Measurements from ENCODE around the gene RASD2.

RASD2 gene

DNA sequence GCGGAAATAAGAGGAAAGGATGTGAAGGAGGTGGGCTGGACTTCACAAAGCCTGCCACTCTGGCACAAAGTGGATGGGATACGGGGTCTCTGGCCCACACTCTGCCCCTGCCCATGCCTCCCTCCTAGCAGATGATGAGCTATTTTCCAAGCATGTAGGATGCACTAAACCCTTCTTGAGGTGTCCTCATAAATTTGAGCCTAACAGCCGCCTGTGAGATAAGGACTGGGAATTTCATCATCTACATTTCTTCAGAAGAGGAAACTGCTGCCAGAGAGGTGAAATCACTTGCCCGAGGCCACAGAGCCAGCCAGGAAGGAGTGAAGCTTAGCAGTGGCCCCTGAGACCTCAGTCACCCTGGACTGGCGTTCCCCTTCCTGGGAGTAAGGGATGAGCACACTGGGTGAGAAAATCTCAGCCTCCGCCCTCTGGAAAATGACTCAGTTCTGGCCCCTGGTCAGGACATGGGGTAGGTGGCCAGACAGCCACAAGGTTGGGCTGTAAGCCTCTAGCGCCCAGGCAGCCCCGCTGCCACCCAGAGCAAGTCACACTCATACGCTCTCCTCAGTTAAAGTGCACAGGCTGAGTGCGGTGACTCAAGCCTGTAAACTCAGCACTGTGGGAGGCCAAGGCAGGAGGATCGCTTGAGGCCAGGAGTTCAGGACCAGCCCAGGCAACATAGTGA lies 48.6 kb downstream of the RASD2 start:
- no peak overlapping the region for H3K4me3 Mint-ChIP-seq
- no peaks in the 10 kb centered on the region for H3K9me3 Mint-ChIP-seq
- H3K27me3 Mint-ChIP-seq (ENCODE audit: low read depth) = no peaks in the 10 kb centered on the region
- no peaks in the 10 kb centered on the region for H3K36me3 Mint-ChIP-seq (ENCODE audit: low read depth)
- no peak overlapping the region for H3K27ac Mint-ChIP-seq
- no peaks in the 10 kb centered on the region for H3K4me1 Mint-ChIP-seq (ENCODE audit: low read depth)

DNA sequence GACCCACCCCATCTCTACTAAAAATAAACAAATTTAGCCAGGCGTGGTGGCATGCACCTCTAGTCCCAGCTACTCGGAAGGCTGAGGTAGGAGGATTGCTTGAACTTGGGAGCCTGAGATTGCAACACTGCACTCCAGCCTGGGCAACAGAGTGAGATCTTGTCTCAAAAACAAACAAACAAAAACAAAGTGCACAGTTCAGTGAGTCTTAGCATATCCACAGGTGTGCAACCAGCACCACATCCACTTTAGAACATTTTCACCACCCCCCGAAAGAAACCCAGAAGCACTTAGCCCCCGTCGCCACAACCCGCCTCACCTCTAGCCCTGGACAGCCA lies 49.1 kb downstream of the RASD2 start:
- Mint-ChIP-seq H3K27ac (no peak overlapping the region), H3K4me1 (ENCODE audit: low read depth) (no peaks in the 10 kb centered on the region), H3K9me3 (no peaks in the 10 kb centered on the region), H3K4me3 (no peak overlapping the region), H3K27me3 (ENCODE audit: low read depth) (peaks cover under 1% of the 10 kb centered on the region), H3K36me3 (ENCODE audit: low read depth) (no peaks in the 10 kb centered on the region)

DNA sequence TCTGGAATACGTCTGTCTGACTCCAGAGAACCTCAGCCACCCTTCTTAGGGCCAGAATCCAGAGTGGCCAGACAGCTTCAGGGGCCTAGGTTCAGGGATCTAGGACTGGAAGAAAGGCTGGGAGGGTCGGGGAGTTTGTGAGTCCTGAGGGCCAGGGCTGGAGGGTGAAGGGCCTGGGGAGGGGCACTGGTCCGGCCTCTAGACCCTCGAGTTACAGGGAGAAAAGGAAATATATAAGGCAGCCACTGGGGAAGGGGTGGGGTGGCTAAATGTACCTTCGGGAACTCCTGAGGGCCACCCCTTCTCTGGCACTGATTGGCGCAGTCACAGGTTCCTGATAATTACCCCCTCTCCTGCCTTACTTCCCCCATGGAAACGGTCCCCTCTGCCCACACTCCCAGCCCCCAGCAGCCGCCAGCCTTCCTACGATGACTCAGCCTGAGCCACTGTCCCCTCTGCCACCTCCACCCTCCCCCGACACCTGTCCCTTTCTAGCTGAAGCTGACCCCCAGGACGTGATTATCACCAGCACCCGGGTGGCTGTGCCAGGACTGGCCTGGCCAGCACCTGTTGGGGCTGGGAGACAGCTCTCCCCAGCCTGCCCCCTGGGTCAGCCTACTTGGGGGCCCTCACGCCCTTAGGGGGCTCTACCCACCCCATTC lies 50.1 kb downstream of the RASD2 start:
- Mint-ChIP-seq H3K9me3 (no peaks in the 10 kb centered on the region), H3K27ac (no peak overlapping the region), H3K27me3 (ENCODE audit: low read depth) (peaks cover 4% of the 10 kb centered on the region), H3K4me1 (ENCODE audit: low read depth) (no peaks in the 10 kb centered on the region), H3K36me3 (ENCODE audit: low read depth) (no peaks in the 10 kb centered on the region), H3K4me3 (no peak overlapping the region)

DNA sequence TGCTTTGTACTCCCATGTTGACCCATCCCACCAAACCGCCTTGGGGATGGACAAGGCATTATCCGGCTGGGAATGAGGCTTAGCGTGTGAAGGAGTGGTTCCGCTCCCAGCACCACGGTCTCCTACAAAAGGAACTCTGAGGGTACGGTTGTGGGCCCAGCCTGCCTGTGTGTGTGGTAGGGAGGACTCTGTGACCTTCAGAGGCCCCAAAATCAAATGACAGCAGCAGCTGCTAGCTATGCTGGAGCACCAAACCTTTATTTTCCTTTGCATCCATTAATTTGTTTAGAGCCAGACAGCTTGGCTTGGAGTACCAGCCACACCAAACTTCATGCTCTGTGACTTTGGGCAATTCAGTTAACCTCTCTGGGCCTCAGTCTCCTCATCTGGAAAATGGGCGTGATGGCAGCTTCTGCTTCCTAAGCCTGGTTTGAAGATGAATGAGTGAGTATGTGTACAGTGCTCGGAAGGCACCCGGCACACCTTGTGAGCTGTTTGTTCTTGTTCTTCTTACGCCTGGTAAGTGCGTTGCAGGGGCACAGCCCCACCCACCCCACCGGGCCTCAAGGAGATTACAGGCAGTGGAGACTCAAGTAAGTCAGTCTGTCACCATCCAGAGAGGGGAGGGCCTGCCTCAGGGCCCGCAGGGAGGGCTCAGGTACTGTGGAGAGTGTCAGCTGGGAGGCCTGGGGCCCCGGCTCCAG lies 51.2 kb downstream of the RASD2 start:
- Mint-ChIP-seq H3K4me1 (ENCODE audit: low read depth) (no peaks in the 10 kb centered on the region), H3K27me3 (ENCODE audit: low read depth) (peaks cover 4% of the 10 kb centered on the region), H3K36me3 (ENCODE audit: low read depth) (no peaks in the 10 kb centered on the region), H3K9me3 (no peaks in the 10 kb centered on the region), H3K27ac (no peak overlapping the region), H3K4me3 (no peak overlapping the region)

DNA sequence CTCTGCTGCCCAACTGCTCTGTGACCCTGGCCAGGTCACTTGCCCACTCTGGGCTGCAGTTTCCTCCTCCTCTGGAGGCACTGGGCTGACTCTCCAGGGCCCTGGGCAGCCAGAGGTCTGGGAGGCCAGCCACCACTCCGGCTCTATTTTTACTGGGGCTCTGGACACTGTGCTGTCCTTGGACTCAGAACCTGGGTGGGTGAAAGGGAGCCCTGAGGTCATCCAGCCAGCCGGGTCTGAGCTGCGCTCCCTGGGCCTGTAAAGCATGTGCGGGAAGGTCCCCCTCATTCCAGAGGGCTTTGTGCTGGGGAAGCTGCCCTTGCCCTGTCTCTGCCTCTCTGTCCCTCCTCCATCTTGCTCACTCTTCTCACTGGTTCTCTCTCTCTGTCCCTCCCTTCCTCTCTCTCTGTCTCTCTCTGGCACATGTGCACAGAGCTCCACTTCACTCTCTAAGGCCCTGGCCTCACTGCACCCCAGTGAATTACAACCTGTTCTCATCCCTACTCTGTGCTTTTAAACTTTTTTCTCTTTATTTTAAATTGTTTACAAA lies 51.9 kb downstream of the RASD2 start:
- H3K27me3 Mint-ChIP-seq (ENCODE audit: low read depth) = peaks cover 4% of the 10 kb centered on the region
- H3K4me1 Mint-ChIP-seq (ENCODE audit: low read depth) = no peaks in the 10 kb centered on the region
- H3K9me3 Mint-ChIP-seq = no peaks in the 10 kb centered on the region
- no peak overlapping the region for H3K27ac Mint-ChIP-seq
- H3K36me3 Mint-ChIP-seq (ENCODE audit: low read depth) = no peaks in the 10 kb centered on the region
- H3K4me3 Mint-ChIP-seq = no peak overlapping the region

DNA sequence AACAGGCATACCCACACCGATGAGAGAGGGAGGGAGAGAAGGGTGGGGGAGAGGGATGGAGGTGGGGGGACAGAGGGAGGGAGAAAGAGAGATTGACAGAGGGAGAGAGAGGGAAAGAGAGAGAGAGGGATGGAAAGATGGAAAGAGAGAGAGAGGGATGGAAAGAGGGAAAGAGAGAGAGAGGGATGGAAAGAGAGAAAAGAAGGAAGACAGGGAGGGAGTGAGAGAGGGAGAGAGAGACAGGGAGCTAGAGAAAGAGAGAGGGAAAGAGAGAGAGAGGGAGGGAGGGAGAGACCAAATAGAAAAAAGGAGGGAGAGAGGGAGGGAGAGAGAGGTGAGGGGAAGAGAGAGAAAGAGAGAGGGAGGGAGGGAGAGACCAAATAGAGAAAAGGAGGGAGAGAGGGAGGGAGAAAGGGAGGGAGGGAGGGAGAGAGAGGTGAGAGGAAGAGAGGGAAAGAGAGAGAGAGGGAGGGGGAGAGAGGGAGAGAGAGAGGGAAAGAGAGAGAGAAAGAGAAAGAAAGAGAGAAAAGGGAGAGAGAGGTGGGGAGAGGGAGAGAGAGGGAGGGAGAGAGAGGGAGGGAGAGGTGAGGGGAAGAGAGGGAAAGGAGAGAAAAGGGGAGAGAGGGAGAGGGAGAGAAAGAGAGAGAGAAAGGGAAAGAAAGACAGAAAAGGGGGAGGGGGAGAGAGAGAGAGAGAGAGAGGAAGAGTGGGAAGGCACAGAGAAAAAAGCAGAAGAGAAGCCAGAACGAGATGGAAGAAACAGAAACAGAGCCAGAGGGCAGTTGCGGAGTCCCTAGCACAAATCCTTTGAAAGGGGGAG lies 52.6 kb downstream of the RASD2 start:
- H3K27ac Mint-ChIP-seq = no peak overlapping the region
- H3K4me1 Mint-ChIP-seq (ENCODE audit: low read depth) = no peaks in the 10 kb centered on the region
- H3K36me3 Mint-ChIP-seq (ENCODE audit: low read depth) = no peaks in the 10 kb centered on the region
- no peak overlapping the region for H3K4me3 Mint-ChIP-seq
- peaks cover 4% of the 10 kb centered on the region for H3K27me3 Mint-ChIP-seq (ENCODE audit: low read depth)
- H3K9me3 Mint-ChIP-seq = no peaks in the 10 kb centered on the region

DNA sequence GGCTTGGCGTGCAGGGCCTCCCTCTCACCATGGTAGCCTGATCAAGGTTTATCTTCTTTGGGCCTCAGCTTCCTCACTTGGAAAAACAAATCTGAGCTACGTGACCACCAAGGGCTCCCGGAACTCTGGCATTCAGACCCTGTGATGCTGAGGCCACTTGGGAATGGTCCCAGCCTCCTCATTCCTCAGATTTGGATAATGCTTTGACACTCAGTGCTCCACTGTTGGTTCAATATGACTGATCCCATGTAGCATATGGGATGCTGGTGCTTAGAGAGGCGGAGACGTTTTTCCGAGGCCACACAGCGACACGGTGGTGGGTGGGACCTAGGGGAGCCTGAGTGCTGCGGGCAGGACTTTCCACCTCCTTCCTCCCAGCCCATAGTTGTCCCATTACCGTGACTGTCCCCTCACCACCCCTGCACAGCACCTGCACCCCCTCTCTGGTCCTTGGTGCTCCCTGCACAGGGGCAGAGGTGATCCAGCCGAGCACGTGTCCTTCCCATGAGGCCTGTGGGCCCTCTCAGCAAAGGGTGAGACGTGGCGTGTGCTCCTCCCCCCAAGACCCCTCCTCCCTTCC lies 53.4 kb downstream of the RASD2 start:
- Mint-ChIP-seq H3K4me3 (no peak overlapping the region), H3K36me3 (ENCODE audit: low read depth) (no peaks in the 10 kb centered on the region), H3K4me1 (ENCODE audit: low read depth) (no peaks in the 10 kb centered on the region), H3K27ac (no peak overlapping the region), H3K27me3 (ENCODE audit: low read depth) (peaks cover 4% of the 10 kb centered on the region), H3K9me3 (no peaks in the 10 kb centered on the region)

DNA sequence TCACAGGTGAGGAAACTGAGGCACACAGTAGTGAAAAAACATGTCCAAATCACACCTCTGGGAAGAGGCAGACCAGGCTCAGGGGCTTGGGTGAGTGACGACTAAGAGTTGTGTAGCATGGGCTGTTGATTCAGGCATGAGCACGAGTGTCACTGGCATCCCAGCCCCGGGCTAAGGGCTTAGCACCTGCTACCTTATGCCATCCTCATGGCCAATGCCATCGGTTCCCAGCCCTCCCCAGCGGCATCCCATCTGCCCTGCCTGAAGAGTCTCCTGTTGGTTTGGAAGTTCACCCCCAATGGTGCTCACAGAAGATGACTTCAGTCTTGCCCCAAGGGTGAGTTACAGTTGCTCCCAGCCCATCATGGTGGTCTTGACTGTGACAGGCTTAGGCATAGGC lies 54.1 kb downstream of the RASD2 start:
- H3K27me3 Mint-ChIP-seq (ENCODE audit: low read depth) = peaks cover 4% of the 10 kb centered on the region

DNA sequence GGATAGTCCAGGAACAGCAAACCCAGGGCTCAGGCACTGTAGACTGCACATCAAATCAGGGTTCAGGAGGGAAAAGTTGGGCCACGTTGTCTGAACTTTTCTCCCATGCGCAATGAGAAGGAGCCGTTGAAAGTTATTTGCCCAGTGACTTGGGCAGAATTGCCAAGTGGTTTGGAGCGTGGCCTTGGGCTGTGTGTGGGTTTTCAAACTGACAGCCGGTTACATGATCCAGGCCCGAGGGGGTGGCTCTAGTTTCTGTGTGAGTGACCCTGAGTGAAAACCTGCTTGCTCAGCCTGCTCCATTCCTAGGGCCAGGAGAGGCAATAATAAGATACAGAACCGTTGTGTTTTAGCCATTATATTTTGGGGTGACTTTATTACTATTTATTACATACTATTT lies 56.2 kb downstream of the RASD2 start:
- Mint-ChIP-seq H3K9me3 (no peaks in the 10 kb centered on the region), H3K36me3 (ENCODE audit: low read depth) (no peaks in the 10 kb centered on the region)

More for the DNA sequence above, 54.1 kb downstream of the RASD2 start:
- Mint-ChIP-seq H3K4me3 (no peak overlapping the region), H3K36me3 (ENCODE audit: low read depth) (no peaks in the 10 kb centered on the region), H3K4me1 (ENCODE audit: low read depth) (no peaks in the 10 kb centered on the region), H3K27ac (no peak overlapping the region), H3K9me3 (no peaks in the 10 kb centered on the region)

DNA sequence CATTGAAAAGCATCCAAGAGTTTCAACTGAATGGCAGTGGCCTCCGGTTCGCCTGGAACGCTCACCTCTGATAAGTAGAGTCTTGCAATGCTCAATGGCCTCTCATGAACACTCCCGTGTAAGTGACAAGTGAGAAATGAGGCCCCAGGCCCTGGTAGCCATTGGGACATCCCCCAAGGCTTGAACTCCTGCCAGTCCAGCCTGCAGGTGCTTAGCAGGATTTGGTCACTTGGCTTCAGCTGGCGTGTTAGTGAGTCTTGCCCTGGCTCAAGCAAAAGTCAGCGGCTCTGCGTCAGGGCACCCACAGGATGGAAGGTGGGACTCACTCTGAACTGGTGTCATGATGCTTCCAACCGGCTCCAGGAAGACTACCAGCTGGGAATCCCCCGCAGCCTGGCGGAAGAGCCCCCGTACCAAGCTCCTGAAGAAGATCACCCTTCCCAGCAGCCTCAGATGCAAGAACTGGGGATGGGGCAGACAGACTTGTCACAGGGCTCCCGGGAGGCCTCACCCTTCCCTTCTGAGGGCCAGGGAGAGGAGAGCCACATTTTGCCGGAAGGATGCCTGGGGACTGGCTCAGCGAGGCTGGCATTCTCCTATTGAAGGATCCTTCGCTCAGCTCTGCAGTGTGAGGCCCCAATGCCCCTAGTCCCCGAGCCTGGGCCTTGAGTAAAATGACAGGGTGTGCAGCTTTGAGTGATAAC lies 57.2 kb downstream of the RASD2 start:
- H3K27ac Mint-ChIP-seq = no peak overlapping the region
- no peaks in the 10 kb centered on the region for H3K9me3 Mint-ChIP-seq
- no peak overlapping the region for H3K4me3 Mint-ChIP-seq
- H3K4me1 Mint-ChIP-seq (ENCODE audit: low read depth) = no peaks in the 10 kb centered on the region
- no peaks in the 10 kb centered on the region for H3K36me3 Mint-ChIP-seq (ENCODE audit: low read depth)
- peaks cover 4% of the 10 kb centered on the region for H3K27me3 Mint-ChIP-seq (ENCODE audit: low read depth)

More for the DNA sequence above, 56.2 kb downstream of the RASD2 start:
- H3K27ac Mint-ChIP-seq = no peak overlapping the region
- no peak overlapping the region for H3K4me3 Mint-ChIP-seq
- peaks cover 4% of the 10 kb centered on the region for H3K27me3 Mint-ChIP-seq (ENCODE audit: low read depth)
- H3K4me1 Mint-ChIP-seq (ENCODE audit: low read depth) = no peaks in the 10 kb centered on the region

DNA sequence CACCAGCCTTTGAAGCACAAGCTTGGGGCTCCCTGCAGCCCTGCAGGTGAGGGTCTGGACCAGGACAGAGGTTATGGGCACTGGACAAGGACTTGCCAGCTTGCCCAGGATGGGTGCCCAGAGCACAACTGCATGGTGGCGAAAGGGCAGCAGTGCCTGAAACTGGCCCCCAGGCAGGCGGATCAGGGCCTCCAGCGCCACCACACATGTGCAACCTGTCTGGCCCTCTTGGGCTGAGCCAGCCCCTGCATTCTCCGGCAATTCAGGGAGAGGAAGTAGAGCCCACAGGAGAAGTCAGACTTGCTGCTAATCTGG lies 57.7 kb downstream of the RASD2 start:
- H3K9me3 Mint-ChIP-seq = no peaks in the 10 kb centered on the region
- H3K4me1 Mint-ChIP-seq (ENCODE audit: low read depth) = no peaks in the 10 kb centered on the region
- H3K4me3 Mint-ChIP-seq = no peak overlapping the region
- no peak overlapping the region for H3K27ac Mint-ChIP-seq
- no peaks in the 10 kb centered on the region for H3K36me3 Mint-ChIP-seq (ENCODE audit: low read depth)
- H3K27me3 Mint-ChIP-seq (ENCODE audit: low read depth) = peaks cover 4% of the 10 kb centered on the region

DNA sequence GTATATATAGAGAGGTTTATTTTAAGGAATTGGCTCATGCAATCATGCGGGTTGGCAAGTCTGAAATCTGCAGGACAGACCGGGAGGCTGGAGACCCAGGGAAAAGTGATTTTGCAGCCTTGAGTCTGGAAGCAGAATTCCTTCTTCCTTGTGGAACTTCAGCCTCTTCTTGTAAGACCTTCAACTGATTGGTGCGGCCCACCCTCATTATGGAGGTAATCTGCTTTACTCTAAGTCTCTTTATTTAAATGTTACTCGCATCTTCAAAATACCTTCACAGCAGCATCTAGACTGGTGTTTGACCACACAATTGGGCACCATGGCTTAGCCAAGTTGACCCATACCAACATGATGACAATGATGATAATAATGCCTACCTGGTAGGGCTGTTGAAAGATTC lies 58.7 kb downstream of the RASD2 start:
- Mint-ChIP-seq H3K4me1 (ENCODE audit: low read depth) (no peaks in the 10 kb centered on the region), H3K27ac (no peak overlapping the region), H3K4me3 (no peak overlapping the region), H3K9me3 (no peaks in the 10 kb centered on the region), H3K36me3 (ENCODE audit: low read depth) (no peaks in the 10 kb centered on the region), H3K27me3 (ENCODE audit: low read depth) (peaks cover 4% of the 10 kb centered on the region)

DNA sequence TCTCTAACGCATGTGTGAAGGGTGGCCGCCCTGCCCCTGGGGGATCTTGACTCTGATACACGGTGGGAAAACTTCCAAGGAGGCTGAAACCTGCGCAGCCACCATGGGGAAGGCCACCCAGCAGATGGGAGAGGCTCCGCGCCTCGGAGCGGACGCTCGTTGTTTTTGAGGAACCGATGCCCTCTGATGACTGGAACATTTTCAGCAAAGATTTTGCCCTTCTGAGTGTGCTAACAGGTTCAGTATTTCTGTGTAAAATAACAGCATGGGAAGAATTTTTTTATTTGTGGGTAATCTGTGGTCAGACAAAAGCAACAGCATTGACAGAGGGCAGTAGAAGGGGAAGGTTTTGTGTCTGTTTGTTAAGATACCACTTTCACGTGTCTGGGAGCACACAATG lies 59.8 kb downstream of the RASD2 start:
- no peaks in the 10 kb centered on the region for H3K36me3 Mint-ChIP-seq (ENCODE audit: low read depth)
- no peaks in the 10 kb centered on the region for H3K27me3 Mint-ChIP-seq (ENCODE audit: low read depth)

More for the DNA sequence above, 59.8 kb downstream of the RASD2 start:
- no peaks in the 10 kb centered on the region for H3K4me1 Mint-ChIP-seq (ENCODE audit: low read depth)
- no peak overlapping the region for H3K27ac Mint-ChIP-seq
- no peak overlapping the region for H3K4me3 Mint-ChIP-seq
- no peaks in the 10 kb centered on the region for H3K9me3 Mint-ChIP-seq
